Endothelial cell of umbilical vein (primary cell): ENCODE results near the gene SLC7A11. TPM values are rescaled to one million over a fixed set of nuclear protein-coding genes. Genes with fewer than 3 reads are reported as not detected.

Source experiments
- BruUV-seq: library from RNA; stranded (reverse); fragments of 400-500 nt; replicated peaks from 2 replicates; lab custom pipeline; 2021; lab: Mats Ljungman, UMichigan
- CTCF ChIA-PET: fragments of 300-600, 350-600 bp; sonication (Branson Sonifier 250); formaldehyde crosslinking; loops from one replicate; lab custom pipeline; 2021; ENCODE audit warnings: antibody characterized with exemption, inconsistent platforms; lab: Charles Lee
- POLR2A ChIA-PET: fragments of 300-600, 350-600 bp; sonication (Branson Sonifier 250); formaldehyde crosslinking; loops from one replicate; lab custom pipeline; 2021; ENCODE audit warnings: antibody characterized with exemption, inconsistent platforms; lab: Charles Lee
- DNase-seq: peaks from one replicate; pipeline ENCODE4 v3.0.0-alpha.2; 2011; ENCODE audit warnings: low read depth, low spot score
- FAIRE-seq: peaks from 2 replicates; lab custom pipeline; 2011; peaks lifted over from hg19 to GRCh38; lab: Jason Lieb, UNC
- H2AFZ ChIP-seq: 2 replicates; pipeline ENCODE4 v1.6.0; 2012; ENCODE audit warnings: low read depth, low read length, control low read depth, inconsistent platforms
- H3K27ac ChIP-seq: 2 replicates; pipeline ENCODE4 v1.5.1; 2011; ENCODE audit warnings: low read depth, mild to moderate bottlenecking, control low read depth, low read length, moderate library complexity; ENCODE audit not compliant: insufficient read depth
- H3K27me3 ChIP-seq, 2 experiments: 2 replicates each; pipeline versions ENCODE4 v1.6.0 to v1.6.1; 2011; ENCODE audit warnings: low read length in 2 of 2, mixed read lengths in 1 of 2; ENCODE audit not compliant: control insufficient read depth in 2 of 2, insufficient read depth in 2 of 2
- H3K36me3 ChIP-seq, 2 experiments: 2 replicates in 1 of 2; 3 replicates in 1 of 2; pipeline ENCODE4 v1.5.1; 2011; ENCODE audit warnings: low read length in 2 of 2, mild to moderate bottlenecking in 1 of 2, moderate library complexity in 1 of 2; ENCODE audit not compliant: control insufficient read depth in 2 of 2, insufficient read depth in 2 of 2; ENCODE audit errors: extremely low read depth in 1 of 2
- H3K4me1 ChIP-seq: 3 replicates; pipeline ENCODE4 v1.5.1; 2011; ENCODE audit warnings: mild to moderate bottlenecking, low read length; ENCODE audit not compliant: control insufficient read depth, insufficient read depth; ENCODE audit errors: extremely low read depth
- H3K4me2 ChIP-seq: 2 replicates; pipeline ENCODE4 v1.6.1; 2011; ENCODE audit warnings: low read length, control low read depth, mixed read lengths; ENCODE audit not compliant: insufficient read depth
- H3K4me3 ChIP-seq, 3 experiments: fragments of 200-600 bp in 1 of 3; sonication (generic), shearing (Covaris generic) in 1 of 3; replicated peaks in 1 of 3; 2 replicates each; pipeline ENCODE4 v1.5.1; 2011 to 2016; ENCODE audit warnings: control low read depth in 3 of 3, low read length in 3 of 3, mild to moderate bottlenecking in 2 of 3, inconsistent platforms in 1 of 3, low read depth in 1 of 3, moderate library complexity in 1 of 3; ENCODE audit not compliant: insufficient read depth in 1 of 3
- H3K79me2 ChIP-seq: 2 replicates; pipeline ENCODE4 v1.6.0; 2012; ENCODE audit warnings: low read length, inconsistent platforms; ENCODE audit not compliant: control insufficient read depth, insufficient read depth
- H3K9ac ChIP-seq: replicated peaks from 2 replicates; pipeline ENCODE3; 2011; ENCODE audit warnings: low read length, control low read depth; ENCODE audit not compliant: insufficient read depth; ENCODE audit errors: extremely low read depth
- H3K9me1 ChIP-seq: replicated peaks from 3 replicates; pipeline ENCODE4 v1.6.0; 2011; ENCODE audit warnings: mild to moderate bottlenecking, low read length; ENCODE audit not compliant: control insufficient read depth, insufficient read depth; ENCODE audit errors: extremely low read depth
- H3K9me3 ChIP-seq: replicated peaks from 2 replicates; pipeline ENCODE4 v1.5.1; 2012; ENCODE audit warnings: low read length, inconsistent platforms; ENCODE audit not compliant: control insufficient read depth, insufficient read depth
- H4K20me1 ChIP-seq: replicated peaks from 2 replicates; pipeline ENCODE3; 2011; ENCODE audit warnings: mild to moderate bottlenecking, low read length; ENCODE audit not compliant: control insufficient read depth, insufficient read depth; ENCODE audit errors: extremely low read depth
- CTCF ChIP-seq, 2 donors: IDR thresholded peaks; 1 replicate in 1 of 2; 2 replicates in 1 of 2; pipeline ENCODE4 v1.5.1; 2011; ENCODE audit warnings: low read length in 2 of 2, mild to moderate bottlenecking in 2 of 2, moderate library complexity in 2 of 2, control low read depth in 1 of 2, inconsistent platforms in 1 of 2, low read depth in 1 of 2; ENCODE audit not compliant: insufficient read depth in 1 of 2; ENCODE audit errors: extremely low read depth in 1 of 2
- EZH2 ChIP-seq: IDR thresholded peaks from 2 replicates; pipeline ENCODE4 v1.6.1; 2012; ENCODE audit warnings: borderline replicate concordance, low read depth, mild to moderate bottlenecking, moderate library complexity, low read length, inconsistent platforms; ENCODE audit not compliant: severe bottlenecking
- GATA2 ChIP-seq: IDR thresholded peaks from 2 replicates; pipeline ENCODE4 v1.7.0; 2011; ENCODE audit warnings: low read depth, mild to moderate bottlenecking, moderate library complexity, mixed read lengths, low read length; ENCODE audit not compliant: insufficient read length, insufficient read depth
- JUN ChIP-seq: IDR thresholded peaks from 2 replicates; pipeline ENCODE4 v1.6.1; 2011; ENCODE audit warnings: borderline replicate concordance, low read depth; ENCODE audit not compliant: insufficient read length, insufficient read depth
- MYC ChIP-seq: IDR thresholded peaks from one replicate; pipeline ENCODE4 v1.6.1; 2011; ENCODE audit warnings: mild to moderate bottlenecking, low read depth, low read length
- POLR2A ChIP-seq: IDR thresholded peaks from 2 replicates; pipeline ENCODE4 v1.6.1; 2012; ENCODE audit warnings: low read depth, mild to moderate bottlenecking, control low read depth, low read length
- POLR2AphosphoS5 ChIP-seq: IDR thresholded peaks from 2 replicates; pipeline ENCODE4 v1.6.1; 2012; ENCODE audit warnings: low read depth, mild to moderate bottlenecking, control low read depth, low read length, moderate library complexity; ENCODE audit not compliant: insufficient read depth
- dilution Hi-C: fragments of 300-500 bp; cut with MboI; formaldehyde crosslinking; loops from one replicate; pipeline ENCODE4 v1.15.0; 2019; ENCODE audit warnings: low sequenced_read_pairs; ENCODE audit not compliant: extremely low pct_ligation_motif_present
- intact Hi-C: fragments of 100-400 bp; cut with micrococcal nuclease; formaldehyde crosslinking; loops from one replicate; pipeline ENCODE4 v1.10.0; 2022
- polyA plus RNA-seq, 4 experiments: library from polyadenylated mRNA; depleted of rRNA in 3 of 4; stranded (reverse) in 3 of 4; unstranded in 1 of 4; fragments of >200 nt; gene quantifications; 2 replicates each; pipeline versions ENCODE4 v1.2.1 to v1.2.3, GENCODE V29; 2011 to 2012; ENCODE audit warnings: missing spikeins in 1 of 4
- total RNA-seq: library from RNA; stranded (reverse); gene quantifications from 2 replicates; pipeline ENCODE4 v1.2.3, GENCODE V29; 2021

The SLC7A11 gene
- total and polyA plus RNA-seq, 2 donors (not counting 3 experiments of a cell fraction or from before 2014, with no cell fraction given), result 28.4 to 82.7 TPM

DNA sequence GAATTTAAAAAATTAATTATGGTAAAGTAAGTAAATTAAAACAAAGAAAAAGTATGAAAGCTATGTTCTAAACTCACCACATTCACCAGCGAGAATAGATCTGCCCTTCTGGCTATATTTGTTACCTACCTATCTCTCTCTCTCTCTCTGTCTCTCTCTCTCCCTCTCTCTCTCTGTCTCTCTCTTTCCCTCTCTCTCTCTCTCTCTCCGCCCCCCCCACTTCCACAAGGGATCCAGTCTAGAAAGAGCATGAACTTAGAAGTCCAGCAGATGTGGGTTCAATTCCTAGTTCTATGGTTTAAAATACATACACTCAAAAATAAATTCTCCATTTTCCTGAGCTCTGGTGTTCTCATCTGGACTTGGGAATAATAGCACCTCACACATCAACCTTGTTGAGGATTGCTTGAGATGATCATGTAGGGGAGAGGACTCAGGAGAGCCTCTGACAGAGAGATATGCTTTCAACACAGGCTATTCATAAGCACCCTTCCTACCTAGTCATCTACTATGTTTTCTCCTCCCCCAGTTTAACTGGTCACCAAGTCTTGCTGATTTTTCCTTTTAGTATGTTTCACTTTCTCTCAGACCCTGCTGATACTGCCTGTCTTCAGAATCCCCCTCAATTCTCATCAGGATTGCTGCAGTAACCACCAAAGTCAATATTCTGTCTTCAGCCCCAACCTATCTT lies 64.7 kb downstream of the SLC7A11 start:
- H3K4me2 ChIP-seq, result no peak overlapping the region
- peaks cover 10% of the 10 kb centered on the region for H3K4me1 ChIP-seq
- no peak overlapping the region for H3K4me3 ChIP-seq
- H2AFZ ChIP-seq, result no peak overlapping the region
- H3K9ac ChIP-seq, result no peak overlapping the region
- H3K36me3 ChIP-seq, result peaks cover 8 to 61% of the 10 kb centered on the region in 2 experiments
- TF ChIP-seq MYC (no peak), POLR2AphosphoS5 (no peak), POLR2A (no peak), GATA2 (no peak), EZH2 (no peak), JUN (no peak), CTCF (IDR thresholded peaks at IDR 0.05; ENCODE audit: extremely low read depth in 1 of 2, insufficient read depth in 1 of 2, low read depth in 1 of 2, low read length in 2 of 2) (no peak)
- no peaks in the 10 kb centered on the region for H3K9me1 ChIP-seq
- ChIA-PET CTCF (interaction anchor here (2.8 kb wide), 1 partner anchor 87 kb away, joined by 6 read pairs; no protein-coding TSS in a partner anchor), POLR2A (no interaction called here)
- H3K27ac ChIP-seq, result peak overlapping the region; percentile 20
- DNase-seq, result no peak
- dilution Hi-C loops, result no loop called here
- no peaks in the 10 kb centered on the region for H3K27me3 ChIP-seq
- H3K79me2 ChIP-seq, result peaks cover 27% of the 10 kb centered on the region
- H3K9me3 ChIP-seq, result no peaks in the 10 kb centered on the region
- FAIRE-seq, result no peak
- intact Hi-C loops, result loop anchor here (5.0 kb wide), 1 partner anchor 735 kb away; no protein-coding TSS in a partner anchor
- H4K20me1 ChIP-seq, result peaks cover 2% of the 10 kb centered on the region
- BruUV-seq, result no TSS peak
